Gastroesophageal sphincter (tissue), 3 donors: ENCODE data around the gene NBR1.

Source experiments
- EP300 ChIP-seq: sonication (generic); formaldehyde crosslinking; IDR thresholded peaks from one replicate; pipeline ENCODE4 v1.6.1; 2017; ENCODE audit warnings: antibody characterized with exemption, mild to moderate bottlenecking
- POLR2AphosphoS5 ChIP-seq: sonication (generic); formaldehyde crosslinking; IDR thresholded peaks from one replicate; pipeline ENCODE4 v1.6.1; 2017; ENCODE audit warnings: antibody characterized with exemption
- TF ChIP-seq, protein P1 (sequence below), 4 experiments: fragments of 200-600 bp in 2 of 4; fragments of 450-650 bp in 2 of 4; sonication (generic) in 1 of 4; IDR thresholded peaks; one replicate each; pipeline ENCODE4 v1.5.1; 2017 to 2019; ENCODE audit warnings: antibody characterized with exemption in 4 of 4, mild to moderate bottlenecking in 2 of 4, moderate library complexity in 2 of 4

DNA sequence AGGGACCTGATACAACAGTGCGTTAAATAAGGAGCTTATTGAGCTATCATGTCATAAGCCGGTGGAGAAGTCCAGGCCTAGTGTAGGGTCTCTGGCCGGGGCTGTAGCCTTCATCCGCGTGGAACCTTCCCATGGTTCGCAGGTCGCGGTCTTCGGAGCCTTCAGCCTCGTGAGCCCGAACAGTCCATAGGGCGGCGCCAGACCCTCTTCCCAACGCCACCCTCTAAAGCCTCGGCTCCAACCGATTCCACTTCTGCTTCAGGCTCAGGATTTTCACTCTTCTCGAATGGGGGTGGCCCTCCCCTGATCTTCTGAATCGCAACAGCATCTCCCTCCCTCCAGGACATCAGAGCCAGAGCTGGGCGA, 35.6 kb upstream of the NBR1 start:
- TF ChIP-seq EP300 (no peak), POLR2AphosphoS5 (no peak)
- TF ChIP-seq, protein P1, sequence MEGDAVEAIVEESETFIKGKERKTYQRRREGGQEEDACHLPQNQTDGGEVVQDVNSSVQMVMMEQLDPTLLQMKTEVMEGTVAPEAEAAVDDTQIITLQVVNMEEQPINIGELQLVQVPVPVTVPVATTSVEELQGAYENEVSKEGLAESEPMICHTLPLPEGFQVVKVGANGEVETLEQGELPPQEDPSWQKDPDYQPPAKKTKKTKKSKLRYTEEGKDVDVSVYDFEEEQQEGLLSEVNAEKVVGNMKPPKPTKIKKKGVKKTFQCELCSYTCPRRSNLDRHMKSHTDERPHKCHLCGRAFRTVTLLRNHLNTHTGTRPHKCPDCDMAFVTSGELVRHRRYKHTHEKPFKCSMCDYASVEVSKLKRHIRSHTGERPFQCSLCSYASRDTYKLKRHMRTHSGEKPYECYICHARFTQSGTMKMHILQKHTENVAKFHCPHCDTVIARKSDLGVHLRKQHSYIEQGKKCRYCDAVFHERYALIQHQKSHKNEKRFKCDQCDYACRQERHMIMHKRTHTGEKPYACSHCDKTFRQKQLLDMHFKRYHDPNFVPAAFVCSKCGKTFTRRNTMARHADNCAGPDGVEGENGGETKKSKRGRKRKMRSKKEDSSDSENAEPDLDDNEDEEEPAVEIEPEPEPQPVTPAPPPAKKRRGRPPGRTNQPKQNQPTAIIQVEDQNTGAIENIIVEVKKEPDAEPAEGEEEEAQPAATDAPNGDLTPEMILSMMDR (IDR thresholded peaks at IDR 0.05): no peak
